HCT116 (cell line): ENCODE results near the gene CENPU. TPM values are rescaled to one million over a fixed set of nuclear protein-coding genes. Genes with fewer than 3 reads are reported as not detected.

ENCODE experiments used
- ATAC-seq: fragments of 200-7000 bp; cut with Tn5 transposase; 2 replicates; pipeline ENCODE4 v1.9.1; 2020; ENCODE audit warnings: mild to moderate bottlenecking, moderate library complexity
- BruUV-seq: library from RNA; stranded (reverse); fragments of 400-500 nt; replicated peaks from 2 replicates; lab custom pipeline; 2021; lab: Mats Ljungman, UMichigan
- CTCF ChIA-PET: fragments of 300-600 bp; sonication (Branson Sonifier 250); formaldehyde crosslinking; loops from one replicate; lab custom pipeline; 2021; ENCODE audit warnings: antibody characterized with exemption; lab: Charles Lee
- POLR2A ChIA-PET: fragments of 300-600, 350-600 bp; sonication (Branson Sonifier 250); formaldehyde crosslinking; loops from one replicate; lab custom pipeline; 2021; ENCODE audit warnings: antibody characterized with exemption; lab: Charles Lee
- RAD21 ChIA-PET, 2 experiments: fragments of 300-600 bp; sonication (Branson Sonifier 250); formaldehyde crosslinking; loops; one replicate each; lab custom pipeline; 2023; ENCODE audit warnings: low total read pairs in 2 of 2; ENCODE audit not compliant: uncharacterized antibody in 2 of 2, unreplicated experiment in 2 of 2, low non-redundant PET in 1 of 2; lab: Charles Lee
- DNase-seq: peaks from one replicate; pipeline ENCODE4 v3.0.0-alpha.2; 2010; ENCODE audit warnings: low read depth, low spot score
- H2AFZ ChIP-seq: fragments of 200-600 bp; shearing (Covaris generic), sonication (generic); 2 replicates; pipeline ENCODE4 v1.6.1; 2017; ENCODE audit warnings: low read depth, mixed run types, mixed read lengths, antibody characterized with exemption, low read length; ENCODE audit not compliant: poor library complexity, severe bottlenecking
- H3K27ac ChIP-seq: 2 replicates; pipeline ENCODE4 v1.5.1; 2012; ENCODE audit warnings: low read depth, low read length
- H3K27me3 ChIP-seq: fragments of 200-600 bp; sonication (generic); 2 replicates; pipeline ENCODE4 v1.6.1; 2016; ENCODE audit warnings: mixed run types, low read length, mixed read lengths; ENCODE audit not compliant: insufficient read depth
- H3K36me3 ChIP-seq, 2 experiments: fragments of 200-500 bp in 1 of 2; fragments of 200-600 bp in 1 of 2; sonication (Bioruptor generic) in 1 of 2; sonication (generic) in 1 of 2; 2 replicates each; pipeline versions ENCODE4 v1.5.1 to v1.6.1; 2014 to 2016; ENCODE audit warnings: low read length in 2 of 2, inconsistent platforms in 1 of 2, mixed read lengths in 1 of 2, mixed run types in 1 of 2; ENCODE audit not compliant: insufficient read depth in 2 of 2, control insufficient read depth in 1 of 2
- H3K4me1 ChIP-seq, 2 experiments: fragments of 200-600 bp in 1 of 2; sonication (generic) in 1 of 2; 2 replicates each; pipeline versions ENCODE4 v1.5.1 to v1.6.1; 2012 to 2017; ENCODE audit warnings: low read length in 2 of 2, inconsistent platforms in 1 of 2, mild to moderate bottlenecking in 1 of 2, mixed read lengths in 1 of 2, mixed run types in 1 of 2, moderate library complexity in 1 of 2; ENCODE audit not compliant: insufficient read depth in 2 of 2, control insufficient read depth in 1 of 2
- H3K4me2 ChIP-seq: fragments of 200-600 bp; sonication (generic); 2 replicates; pipeline ENCODE4 v1.6.1; 2017; ENCODE audit warnings: mixed run types, low read length, mixed read lengths
- H3K4me3 ChIP-seq, 2 experiments: fragments of 200-600 bp in 1 of 2; sonication (generic) in 1 of 2; replicated peaks in 1 of 2; 2 replicates each; pipeline ENCODE4 v1.5.1; 2011 to 2016; ENCODE audit warnings: low read length in 2 of 2, control low read depth in 1 of 2, low read depth in 1 of 2, mild to moderate bottlenecking in 1 of 2, mixed read lengths in 1 of 2, mixed run types in 1 of 2
- H3K79me2 ChIP-seq: fragments of 200-600 bp; sonication (generic); 2 replicates; pipeline ENCODE4 v1.6.1; 2017; ENCODE audit warnings: mild to moderate bottlenecking, mixed run types, low read length, moderate library complexity, mixed read lengths; ENCODE audit not compliant: insufficient read depth
- H3K9ac ChIP-seq: fragments of 200-600 bp; sonication (generic); 2 replicates; pipeline ENCODE4 v1.6.1; 2016; ENCODE audit warnings: low read length, mixed read lengths
- H3K9me2 ChIP-seq: fragments of 200-600 bp; sonication (generic), shearing (Covaris generic); 2 replicates; pipeline ENCODE4 v1.6.1; 2017; ENCODE audit warnings: mixed run types, mild to moderate bottlenecking, moderate library complexity; ENCODE audit not compliant: insufficient read depth
- H3K9me3 ChIP-seq, 2 experiments: fragments of 200-500 bp in 1 of 2; fragments of 200-600 bp in 1 of 2; sonication (Bioruptor generic) in 1 of 2; sonication (generic) in 1 of 2; 2 replicates each; pipeline ENCODE4 v1.6.1; 2014 to 2017; ENCODE audit warnings: low read length in 2 of 2, mixed read lengths in 2 of 2, inconsistent platforms in 1 of 2, low read depth in 1 of 2, mild to moderate bottlenecking in 1 of 2, mixed run types in 1 of 2, moderate library complexity in 1 of 2; ENCODE audit not compliant: control insufficient read depth in 1 of 2, insufficient read depth in 1 of 2
- H4K20me1 ChIP-seq: fragments of 200-600 bp; sonication (generic), shearing (Covaris generic); 2 replicates; pipeline ENCODE4 v1.6.1; 2017; ENCODE audit warnings: mixed run types, mild to moderate bottlenecking, moderate library complexity; ENCODE audit not compliant: insufficient read depth
- CBX3 ChIP-seq: IDR thresholded peaks from 2 replicates; pipeline ENCODE4 v1.6.1; 2012; ENCODE audit warnings: low read depth
- CEBPB ChIP-seq: IDR thresholded peaks from 2 replicates; pipeline ENCODE4 v1.6.1; 2012; ENCODE audit warnings: low read depth
- ELF1 ChIP-seq: IDR thresholded peaks from 2 replicates; pipeline ENCODE4 v1.6.1; 2012; ENCODE audit warnings: low read depth, borderline replicate concordance
- JUND ChIP-seq: IDR thresholded peaks from 2 replicates; pipeline ENCODE4 v1.6.1; 2012
- POLR2A ChIP-seq: IDR thresholded peaks from 2 replicates; pipeline ENCODE4 v1.7.0; 2011; ENCODE audit warnings: borderline replicate concordance; ENCODE audit not compliant: insufficient read depth, insufficient read length; ENCODE audit errors: extremely low read depth
- SIN3A ChIP-seq: IDR thresholded peaks from 2 replicates; pipeline ENCODE4 v1.6.1; 2012; ENCODE audit warnings: low read depth
- SP1 ChIP-seq: IDR thresholded peaks from 2 replicates; pipeline ENCODE4 v1.6.1; 2012; ENCODE audit warnings: low read depth
- YY1 ChIP-seq: IDR thresholded peaks from 2 replicates; pipeline ENCODE4 v1.6.1; 2011; ENCODE audit warnings: low read length, low read depth, moderate library complexity, mild to moderate bottlenecking; ENCODE audit not compliant: insufficient replicate concordance; ENCODE audit errors: extremely low read depth
- ZFX ChIP-seq: fragments of 450-650 bp; IDR thresholded peaks from 2 replicates; pipeline ENCODE4 v1.6.1; 2017
- intact Hi-C: fragments of 100-400 bp; cut with micrococcal nuclease; formaldehyde crosslinking; loops from 2 replicates; pipeline ENCODE4 v1.10.0; 2022
- total RNA-seq: library from RNA; stranded (reverse); gene quantifications from one replicate; pipeline ENCODE4 v1.2.1, GENCODE V29; 2021; ENCODE audit not compliant: unreplicated experiment
- TF ChIP-seq, protein P1 (sequence below): IDR thresholded peaks from 2 replicates; pipeline ENCODE4 v1.6.1; 2012
- TF ChIP-seq, protein P2 (sequence below): IDR thresholded peaks from 2 replicates; pipeline ENCODE4 v1.6.1; 2011; ENCODE audit warnings: mild to moderate bottlenecking, low read length, moderate library complexity; ENCODE audit not compliant: insufficient replicate concordance; ENCODE audit errors: extremely low read depth
- TF ChIP-seq, protein P3 (sequence below): IDR thresholded peaks from 2 replicates; pipeline ENCODE4 v1.6.1; 2012; ENCODE audit warnings: low read depth
- TF ChIP-seq, protein P4 (sequence below): IDR thresholded peaks from 2 replicates; pipeline ENCODE4 v1.6.1; 2012

The CENPU gene
- total RNA-seq, 1 experiment from 2014 or later, result 28.2 TPM

DNA sequence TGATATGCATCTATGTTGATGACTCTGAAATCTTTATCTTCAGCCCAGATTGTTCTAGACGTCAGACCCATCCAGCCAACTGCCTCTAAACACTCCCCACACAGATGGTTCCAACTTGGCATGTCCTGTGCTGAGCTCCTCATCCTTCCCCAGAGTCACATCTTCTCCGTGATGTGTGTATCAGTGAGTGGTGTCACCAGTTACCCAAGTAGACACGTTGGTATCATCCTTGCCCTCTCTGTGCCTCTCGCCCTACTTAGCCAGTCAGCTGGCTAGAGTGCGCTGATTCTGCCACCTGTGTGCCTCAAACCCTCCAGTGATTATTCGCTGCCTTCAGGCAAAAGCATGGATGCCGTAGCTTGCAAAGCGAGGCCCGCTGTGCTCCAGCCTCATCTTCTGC is 65.8 kb downstream of the CENPU start:
- Histone ChIP-seq H3K9me2 (no peaks in the 10 kb centered on the region), H3K9ac (no peak overlapping the region), H3K4me1 (no peaks in the 10 kb centered on the region), H2AFZ (no peak overlapping the region), H3K4me3 (no peak overlapping the region), H3K27ac (no peak overlapping the region), H4K20me1 (no peaks in the 10 kb centered on the region), H3K79me2 (no peaks in the 10 kb centered on the region), H3K9me3 (no peaks in the 10 kb centered on the region), H3K4me2 (no peak overlapping the region), H3K27me3 (no peaks in the 10 kb centered on the region), H3K36me3 (no peaks in the 10 kb centered on the region)
- POLR2A ChIA-PET, result no interaction called here
- no peak for ATAC-seq
- no peak for TF ChIP-seq CEBPB
- TF ChIP-seq, protein P1, sequence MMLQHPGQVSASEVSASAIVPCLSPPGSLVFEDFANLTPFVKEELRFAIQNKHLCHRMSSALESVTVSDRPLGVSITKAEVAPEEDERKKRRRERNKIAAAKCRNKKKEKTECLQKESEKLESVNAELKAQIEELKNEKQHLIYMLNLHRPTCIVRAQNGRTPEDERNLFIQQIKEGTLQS, result no peak
- CTCF ChIA-PET, result no interaction called here
- DNase-seq, result no peak
- intact Hi-C loops, result no loop called here
- no TSS peak for BruUV-seq
- RAD21 ChIA-PET, result no interaction called here

DNA sequence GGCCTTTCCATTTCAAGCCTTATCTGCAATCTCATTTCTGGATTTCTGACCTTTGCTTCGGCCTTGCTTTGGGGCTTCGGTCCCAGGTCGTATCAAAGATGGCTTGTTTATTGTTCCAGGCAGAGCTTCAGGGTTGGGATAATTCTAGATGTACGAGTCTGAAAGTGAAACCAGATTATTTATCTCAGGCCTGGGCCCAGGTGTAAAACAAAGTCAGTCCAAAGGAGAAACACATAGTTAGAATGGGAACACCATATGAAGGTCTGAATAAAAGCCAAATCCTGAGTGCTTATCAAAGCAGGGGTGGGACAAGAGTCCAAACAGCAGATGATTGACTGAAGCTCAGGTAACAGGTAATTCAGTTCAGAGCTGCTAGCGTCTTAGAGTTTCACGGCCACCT is 67.2 kb downstream of the CENPU start:
- no peaks in the 10 kb centered on the region for H3K9me3 ChIP-seq
- no peak overlapping the region for H3K4me2 ChIP-seq
- no peaks in the 10 kb centered on the region for H3K27me3 ChIP-seq
- H3K79me2 ChIP-seq, result no peaks in the 10 kb centered on the region
- H3K27ac ChIP-seq, result no peak overlapping the region
- H3K4me1 ChIP-seq, result no peaks in the 10 kb centered on the region
- ChIA-PET POLR2A (no interaction called here), RAD21 (no interaction called here), CTCF (no interaction called here)
- intact Hi-C loops, result no loop called here
- no peaks in the 10 kb centered on the region for H3K36me3 ChIP-seq
- no peak overlapping the region for H3K9ac ChIP-seq
- no peak overlapping the region for H2AFZ ChIP-seq
- no peaks in the 10 kb centered on the region for H3K9me2 ChIP-seq
- DNase-seq (no peak), ATAC-seq (no peak)
- no TSS peak for BruUV-seq
- H3K4me3 ChIP-seq, result no peak overlapping the region
- no peaks in the 10 kb centered on the region for H4K20me1 ChIP-seq
- TF ChIP-seq, protein P1, result no peak
- TF ChIP-seq, protein P2, sequence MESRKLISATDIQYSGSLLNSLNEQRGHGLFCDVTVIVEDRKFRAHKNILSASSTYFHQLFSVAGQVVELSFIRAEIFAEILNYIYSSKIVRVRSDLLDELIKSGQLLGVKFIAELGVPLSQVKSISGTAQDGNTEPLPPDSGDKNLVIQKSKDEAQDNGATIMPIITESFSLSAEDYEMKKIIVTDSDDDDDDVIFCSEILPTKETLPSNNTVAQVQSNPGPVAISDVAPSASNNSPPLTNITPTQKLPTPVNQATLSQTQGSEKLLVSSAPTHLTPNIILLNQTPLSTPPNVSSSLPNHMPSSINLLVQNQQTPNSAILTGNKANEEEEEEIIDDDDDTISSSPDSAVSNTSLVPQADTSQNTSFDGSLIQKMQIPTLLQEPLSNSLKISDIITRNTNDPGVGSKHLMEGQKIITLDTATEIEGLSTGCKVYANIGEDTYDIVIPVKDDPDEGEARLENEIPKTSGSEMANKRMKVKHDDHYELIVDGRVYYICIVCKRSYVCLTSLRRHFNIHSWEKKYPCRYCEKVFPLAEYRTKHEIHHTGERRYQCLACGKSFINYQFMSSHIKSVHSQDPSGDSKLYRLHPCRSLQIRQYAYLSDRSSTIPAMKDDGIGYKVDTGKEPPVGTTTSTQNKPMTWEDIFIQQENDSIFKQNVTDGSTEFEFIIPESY, result no peak
- TF ChIP-seq JUND (no peak), ELF1 (no peak), POLR2A (no peak), CBX3 (no peak), YY1 (no peak), SP1 (no peak), SIN3A (no peak), ZFX (no peak)
- TF ChIP-seq, protein P3, sequence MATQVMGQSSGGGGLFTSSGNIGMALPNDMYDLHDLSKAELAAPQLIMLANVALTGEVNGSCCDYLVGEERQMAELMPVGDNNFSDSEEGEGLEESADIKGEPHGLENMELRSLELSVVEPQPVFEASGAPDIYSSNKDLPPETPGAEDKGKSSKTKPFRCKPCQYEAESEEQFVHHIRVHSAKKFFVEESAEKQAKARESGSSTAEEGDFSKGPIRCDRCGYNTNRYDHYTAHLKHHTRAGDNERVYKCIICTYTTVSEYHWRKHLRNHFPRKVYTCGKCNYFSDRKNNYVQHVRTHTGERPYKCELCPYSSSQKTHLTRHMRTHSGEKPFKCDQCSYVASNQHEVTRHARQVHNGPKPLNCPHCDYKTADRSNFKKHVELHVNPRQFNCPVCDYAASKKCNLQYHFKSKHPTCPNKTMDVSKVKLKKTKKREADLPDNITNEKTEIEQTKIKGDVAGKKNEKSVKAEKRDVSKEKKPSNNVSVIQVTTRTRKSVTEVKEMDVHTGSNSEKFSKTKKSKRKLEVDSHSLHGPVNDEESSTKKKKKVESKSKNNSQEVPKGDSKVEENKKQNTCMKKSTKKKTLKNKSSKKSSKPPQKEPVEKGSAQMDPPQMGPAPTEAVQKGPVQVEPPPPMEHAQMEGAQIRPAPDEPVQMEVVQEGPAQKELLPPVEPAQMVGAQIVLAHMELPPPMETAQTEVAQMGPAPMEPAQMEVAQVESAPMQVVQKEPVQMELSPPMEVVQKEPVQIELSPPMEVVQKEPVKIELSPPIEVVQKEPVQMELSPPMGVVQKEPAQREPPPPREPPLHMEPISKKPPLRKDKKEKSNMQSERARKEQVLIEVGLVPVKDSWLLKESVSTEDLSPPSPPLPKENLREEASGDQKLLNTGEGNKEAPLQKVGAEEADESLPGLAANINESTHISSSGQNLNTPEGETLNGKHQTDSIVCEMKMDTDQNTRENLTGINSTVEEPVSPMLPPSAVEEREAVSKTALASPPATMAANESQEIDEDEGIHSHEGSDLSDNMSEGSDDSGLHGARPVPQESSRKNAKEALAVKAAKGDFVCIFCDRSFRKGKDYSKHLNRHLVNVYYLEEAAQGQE, result no peak
- TF ChIP-seq, protein P4, sequence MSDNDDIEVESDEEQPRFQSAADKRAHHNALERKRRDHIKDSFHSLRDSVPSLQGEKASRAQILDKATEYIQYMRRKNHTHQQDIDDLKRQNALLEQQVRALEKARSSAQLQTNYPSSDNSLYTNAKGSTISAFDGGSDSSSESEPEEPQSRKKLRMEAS, result no peak
